Measurements from ENCODE around the gene ZNF70. TPM values are rescaled to one million over a fixed set of nuclear protein-coding genes. Genes with fewer than 3 reads are reported as not detected.

Gene ZNF70
- total and polyA plus RNA-seq, 2 of the 13 experiments (the other 11 are each of a cell fraction or from before 2014, with no cell fraction given) = 0.62 to 3.6 TPM

DNA sequence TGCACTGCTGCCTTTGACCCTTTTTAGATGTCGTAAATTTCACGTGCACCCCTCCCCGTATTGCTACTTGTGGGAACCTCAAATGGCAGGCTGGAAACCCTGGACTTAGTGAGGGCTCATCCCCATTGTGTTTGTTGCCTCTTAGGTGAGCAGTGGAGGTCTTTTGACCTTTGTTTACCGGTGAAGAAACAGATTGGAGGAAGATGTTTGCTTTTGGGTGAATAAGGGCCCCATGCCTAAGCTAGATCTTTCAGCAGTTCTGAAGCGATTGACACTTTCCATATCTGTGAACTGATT lies 36.6 kb upstream of the ZNF70 start (continued):
- TF ChIP-seq, protein P1, sequence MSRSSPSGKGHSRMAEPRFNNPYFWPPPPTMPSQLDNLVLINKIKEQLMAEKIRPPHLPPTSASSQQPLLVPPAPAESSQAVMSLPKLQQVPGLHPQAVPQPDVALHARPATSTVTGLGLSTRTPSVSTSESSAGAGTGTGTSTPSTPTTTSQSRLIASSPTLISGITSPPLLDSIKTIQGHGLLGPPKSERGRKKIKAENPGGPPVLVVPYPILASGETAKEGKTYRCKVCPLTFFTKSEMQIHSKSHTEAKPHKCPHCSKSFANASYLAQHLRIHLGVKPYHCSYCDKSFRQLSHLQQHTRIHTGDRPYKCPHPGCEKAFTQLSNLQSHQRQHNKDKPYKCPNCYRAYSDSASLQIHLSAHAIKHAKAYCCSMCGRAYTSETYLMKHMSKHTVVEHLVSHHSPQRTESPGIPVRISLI (CRISPR knock-in tag; IDR thresholded peaks at IDR 0.05; ENCODE audit: borderline replicate concordance) = no peak
- TF ChIP-seq ZNF224 (CRISPR knock-in tag; IDR thresholded peaks at IDR 0.05) (no peak), NFE2 (CRISPR knock-in tag; IDR thresholded peaks at IDR 0.05) (no peak), ZFY (CRISPR knock-in tag; IDR thresholded peaks at IDR 0.05) (no peak), SOX6 (IDR thresholded peaks at IDR 0.05) (no peak), SOX6 (CRISPR knock-in tag; IDR thresholded peaks at IDR 0.05) (peak; percentile 6), NR2F6 (IDR thresholded peaks at IDR 0.05) (0 out of 2 replicates have a peak, but pooled peaks have one; percentile 12), NR2F6 (CRISPR knock-in tag; IDR thresholded peaks at IDR 0.05) (no peak), SAP130 (CRISPR knock-in tag; IDR thresholded peaks at IDR 0.05; ENCODE audit: low read depth) (peak; percentile 12), TARDBP (CRISPR knock-in tag; IDR thresholded peaks at IDR 0.05) (no peak), ZNF543 (CRISPR knock-in tag; IDR thresholded peaks at IDR 0.05) (no peak), ZNF510 (CRISPR knock-in tag; IDR thresholded peaks at IDR 0.05; ENCODE audit: low read depth) (no peak), TBX2 (CRISPR knock-in tag; IDR thresholded peaks at IDR 0.05; ENCODE audit: borderline replicate concordance) (no peak), ZNF350 (CRISPR knock-in tag; IDR thresholded peaks at IDR 0.05; ENCODE audit: borderline replicate concordance, low read depth) (0 out of 2 replicates have a peak, but pooled peaks have one; percentile 34), KAT7 (CRISPR knock-in tag; IDR thresholded peaks at IDR 0.05; ENCODE audit: borderline replicate concordance) (no peak), HDAC1 (CRISPR knock-in tag; IDR thresholded peaks at IDR 0.05) (0 out of 2 replicates have a peak, but pooled peaks have one; percentile 2), ASH2L (IDR thresholded peaks at IDR 0.05; ENCODE audit: insufficient read length, low read depth, low read length) (peak; percentile 9), ZSCAN31 (CRISPR knock-in tag; IDR thresholded peaks at IDR 0.05; ENCODE audit: low read depth) (no peak), ZNF891 (CRISPR knock-in tag; IDR thresholded peaks at IDR 0.05) (no peak), KMT2B (CRISPR knock-in tag; IDR thresholded peaks at IDR 0.05) (no peak), KDM5A (IDR thresholded peaks at IDR 0.05; ENCODE audit: borderline replicate concordance, low read length) (0 out of 2 replicates have a peak, but pooled peaks have one; percentile 4), FOXK2 (IDR thresholded peaks at IDR 0.05) (0 out of 2 replicates have a peak, but pooled peaks have one; percentile 65)
- TF ChIP-seq, protein P2, sequence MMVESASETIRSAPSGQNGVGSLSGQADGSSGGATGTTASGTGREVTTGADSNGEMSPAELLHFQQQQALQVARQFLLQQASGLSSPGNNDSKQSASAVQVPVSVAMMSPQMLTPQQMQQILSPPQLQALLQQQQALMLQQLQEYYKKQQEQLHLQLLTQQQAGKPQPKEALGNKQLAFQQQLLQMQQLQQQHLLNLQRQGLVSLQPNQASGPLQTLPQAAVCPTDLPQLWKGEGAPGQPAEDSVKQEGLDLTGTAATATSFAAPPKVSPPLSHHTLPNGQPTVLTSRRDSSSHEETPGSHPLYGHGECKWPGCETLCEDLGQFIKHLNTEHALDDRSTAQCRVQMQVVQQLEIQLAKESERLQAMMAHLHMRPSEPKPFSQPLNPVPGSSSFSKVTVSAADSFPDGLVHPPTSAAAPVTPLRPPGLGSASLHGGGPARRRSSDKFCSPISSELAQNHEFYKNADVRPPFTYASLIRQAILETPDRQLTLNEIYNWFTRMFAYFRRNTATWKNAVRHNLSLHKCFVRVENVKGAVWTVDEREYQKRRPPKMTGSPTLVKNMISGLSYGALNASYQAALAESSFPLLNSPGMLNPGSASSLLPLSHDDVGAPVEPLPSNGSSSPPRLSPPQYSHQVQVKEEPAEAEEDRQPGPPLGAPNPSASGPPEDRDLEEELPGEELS (CRISPR knock-in tag; IDR thresholded peaks at IDR 0.05) = 0 out of 2 replicates have a peak, but pooled peaks have one; percentile 4
- TF ChIP-seq, protein P3, sequence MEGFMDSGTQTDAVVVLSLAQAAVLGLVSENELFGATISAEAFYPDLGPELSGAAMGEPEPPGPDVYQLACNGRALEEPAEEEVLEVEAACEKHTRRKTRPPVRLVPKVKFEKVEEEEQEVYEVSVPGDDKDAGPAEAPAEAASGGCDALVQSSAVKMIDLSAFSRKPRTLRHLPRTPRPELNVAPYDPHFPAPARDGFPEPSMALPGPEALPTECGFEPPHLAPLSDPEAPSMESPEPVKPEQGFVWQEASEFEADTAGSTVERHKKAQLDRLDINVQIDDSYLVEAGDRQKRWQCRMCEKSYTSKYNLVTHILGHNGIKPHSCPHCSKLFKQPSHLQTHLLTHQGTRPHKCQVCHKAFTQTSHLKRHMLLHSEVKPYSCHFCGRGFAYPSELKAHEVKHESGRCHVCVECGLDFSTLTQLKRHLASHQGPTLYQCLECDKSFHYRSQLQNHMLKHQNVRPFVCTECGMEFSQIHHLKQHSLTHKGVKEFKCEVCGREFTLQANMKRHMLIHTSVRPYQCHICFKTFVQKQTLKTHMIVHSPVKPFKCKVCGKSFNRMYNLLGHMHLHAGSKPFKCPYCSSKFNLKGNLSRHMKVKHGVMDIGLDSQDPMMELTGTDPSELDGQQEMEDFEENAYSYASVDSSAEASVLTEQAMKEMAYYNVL (CRISPR knock-in tag; IDR thresholded peaks at IDR 0.05; ENCODE audit: borderline replicate concordance) = no peak
- TF ChIP-seq, protein P4, sequence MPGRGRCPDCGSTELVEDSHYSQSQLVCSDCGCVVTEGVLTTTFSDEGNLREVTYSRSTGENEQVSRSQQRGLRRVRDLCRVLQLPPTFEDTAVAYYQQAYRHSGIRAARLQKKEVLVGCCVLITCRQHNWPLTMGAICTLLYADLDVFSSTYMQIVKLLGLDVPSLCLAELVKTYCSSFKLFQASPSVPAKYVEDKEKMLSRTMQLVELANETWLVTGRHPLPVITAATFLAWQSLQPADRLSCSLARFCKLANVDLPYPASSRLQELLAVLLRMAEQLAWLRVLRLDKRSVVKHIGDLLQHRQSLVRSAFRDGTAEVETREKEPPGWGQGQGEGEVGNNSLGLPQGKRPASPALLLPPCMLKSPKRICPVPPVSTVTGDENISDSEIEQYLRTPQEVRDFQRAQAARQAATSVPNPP (CRISPR knock-in tag; IDR thresholded peaks at IDR 0.05) = no peak
- TF ChIP-seq, protein P5, sequence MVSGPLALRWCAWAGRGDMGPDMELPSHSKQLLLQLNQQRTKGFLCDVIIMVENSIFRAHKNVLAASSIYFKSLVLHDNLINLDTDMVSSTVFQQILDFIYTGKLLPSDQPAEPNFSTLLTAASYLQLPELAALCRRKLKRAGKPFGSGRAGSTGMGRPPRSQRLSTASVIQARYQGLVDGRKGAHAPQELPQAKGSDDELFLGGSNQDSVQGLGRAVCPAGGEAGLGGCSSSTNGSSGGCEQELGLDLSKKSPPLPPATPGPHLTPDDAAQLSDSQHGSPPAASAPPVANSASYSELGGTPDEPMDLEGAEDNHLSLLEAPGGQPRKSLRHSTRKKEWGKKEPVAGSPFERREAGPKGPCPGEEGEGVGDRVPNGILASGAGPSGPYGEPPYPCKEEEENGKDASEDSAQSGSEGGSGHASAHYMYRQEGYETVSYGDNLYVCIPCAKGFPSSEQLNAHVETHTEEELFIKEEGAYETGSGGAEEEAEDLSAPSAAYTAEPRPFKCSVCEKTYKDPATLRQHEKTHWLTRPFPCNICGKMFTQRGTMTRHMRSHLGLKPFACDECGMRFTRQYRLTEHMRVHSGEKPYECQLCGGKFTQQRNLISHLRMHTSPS (CRISPR knock-in tag; IDR thresholded peaks at IDR 0.05; ENCODE audit: low read depth) = no peak
